Suprapubic skin (tissue), 4 donors: Measurements from ENCODE around the gene TP53BP2. TPM values are rescaled to one million over a fixed set of nuclear protein-coding genes. Genes with fewer than 3 reads are reported as not detected.

Experiments
- DNase-seq, 2 donors: peaks; one replicate each; pipeline ENCODE4 v3.0.0-alpha.2; 2019; ENCODE audit warnings: low spot score in 2 of 2
- H3K27ac ChIP-seq: fragments of 200-600 bp; sonication (generic); one replicate; pipeline ENCODE4 v1.5.1; 2019
- H3K27me3 ChIP-seq: fragments of 200-600 bp; sonication (generic); one replicate; pipeline ENCODE4 v1.5.1; 2019
- H3K36me3 ChIP-seq: fragments of 200-600 bp; sonication (generic); one replicate; pipeline ENCODE4 v1.5.1; 2019
- H3K4me1 ChIP-seq: fragments of 200-600 bp; sonication (generic); one replicate; pipeline ENCODE4 v1.5.1; 2019
- H3K4me3 ChIP-seq: fragments of 200-600 bp; sonication (generic); one replicate; pipeline ENCODE4 v1.5.1; 2019; ENCODE audit warnings: mild to moderate bottlenecking
- H3K9me3 ChIP-seq: fragments of 200-600 bp; sonication (generic); one replicate; pipeline ENCODE4 v1.5.1; 2019
- EP300 ChIP-seq: sonication (generic); formaldehyde crosslinking; IDR thresholded peaks from one replicate; pipeline ENCODE4 v1.6.1; 2017; ENCODE audit warnings: antibody characterized with exemption
- POLR2A ChIP-seq, 2 donors: fragments of 450-650 bp; IDR thresholded peaks; one replicate each; pipeline ENCODE4 v1.6.1; 2017; ENCODE audit warnings: antibody characterized with exemption in 2 of 2, mild to moderate bottlenecking in 2 of 2, moderate library complexity in 2 of 2
- POLR2AphosphoS5 ChIP-seq, 3 donors: sonication (generic); formaldehyde crosslinking; IDR thresholded peaks; one replicate each; pipeline ENCODE4 v1.6.1; 2017; ENCODE audit warnings: antibody characterized with exemption in 3 of 3
- WGBS: methylation state at CpG from one replicate; pipeline ENCODE4 v1.1.5; 2018; 5-methylcytosine and 5-hydroxymethylcytosine counted together
- total RNA-seq, 4 donors: library from RNA; depleted of rRNA; stranded (reverse); fragments of >200 nt; gene quantifications; one replicate each; pipeline ENCODE4 v1.1.0, GENCODE V29; 2016
- TF ChIP-seq, protein P1 (sequence below), 2 donors: fragments of 200-600 bp in 1 of 2; fragments of 450-650 bp in 1 of 2; sonication (generic) in 1 of 2; IDR thresholded peaks; one replicate each; pipeline ENCODE4 v1.5.1; 2016 to 2019; ENCODE audit warnings: antibody characterized with exemption in 2 of 2, mild to moderate bottlenecking in 1 of 2, moderate library complexity in 1 of 2

TP53BP2 gene
- total RNA-seq, 4 donors from 2014 or later = 33.2 to 80.5 (median 55.8) TPM

DNA sequence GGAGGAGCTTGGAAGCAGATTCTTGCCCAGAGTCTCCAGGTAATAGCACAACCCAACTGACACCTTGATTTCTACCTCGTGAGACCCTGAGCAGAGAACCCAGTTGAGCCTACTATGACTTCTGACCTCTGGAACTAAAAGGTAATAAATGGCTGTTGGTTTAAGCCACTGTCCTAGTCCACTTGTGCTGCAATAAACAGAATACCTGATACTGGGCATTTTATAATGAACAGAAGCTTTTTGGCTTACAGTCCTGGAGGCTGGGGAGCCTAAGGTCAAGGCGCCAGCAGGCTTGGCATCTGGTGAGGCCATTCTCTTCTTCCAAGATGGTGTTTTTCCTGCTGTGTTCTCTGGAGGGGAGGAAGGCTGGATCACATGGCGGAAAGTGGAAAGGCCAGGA, 39.9 kb upstream of the TP53BP2 start:
- TF ChIP-seq POLR2A (IDR thresholded peaks at IDR 0.05) (no peak), POLR2AphosphoS5 (IDR thresholded peaks at IDR 0.05) (no peak), EP300 (no peak)
- TF ChIP-seq, protein P1, sequence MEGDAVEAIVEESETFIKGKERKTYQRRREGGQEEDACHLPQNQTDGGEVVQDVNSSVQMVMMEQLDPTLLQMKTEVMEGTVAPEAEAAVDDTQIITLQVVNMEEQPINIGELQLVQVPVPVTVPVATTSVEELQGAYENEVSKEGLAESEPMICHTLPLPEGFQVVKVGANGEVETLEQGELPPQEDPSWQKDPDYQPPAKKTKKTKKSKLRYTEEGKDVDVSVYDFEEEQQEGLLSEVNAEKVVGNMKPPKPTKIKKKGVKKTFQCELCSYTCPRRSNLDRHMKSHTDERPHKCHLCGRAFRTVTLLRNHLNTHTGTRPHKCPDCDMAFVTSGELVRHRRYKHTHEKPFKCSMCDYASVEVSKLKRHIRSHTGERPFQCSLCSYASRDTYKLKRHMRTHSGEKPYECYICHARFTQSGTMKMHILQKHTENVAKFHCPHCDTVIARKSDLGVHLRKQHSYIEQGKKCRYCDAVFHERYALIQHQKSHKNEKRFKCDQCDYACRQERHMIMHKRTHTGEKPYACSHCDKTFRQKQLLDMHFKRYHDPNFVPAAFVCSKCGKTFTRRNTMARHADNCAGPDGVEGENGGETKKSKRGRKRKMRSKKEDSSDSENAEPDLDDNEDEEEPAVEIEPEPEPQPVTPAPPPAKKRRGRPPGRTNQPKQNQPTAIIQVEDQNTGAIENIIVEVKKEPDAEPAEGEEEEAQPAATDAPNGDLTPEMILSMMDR (IDR thresholded peaks at IDR 0.05) = no peak

DNA sequence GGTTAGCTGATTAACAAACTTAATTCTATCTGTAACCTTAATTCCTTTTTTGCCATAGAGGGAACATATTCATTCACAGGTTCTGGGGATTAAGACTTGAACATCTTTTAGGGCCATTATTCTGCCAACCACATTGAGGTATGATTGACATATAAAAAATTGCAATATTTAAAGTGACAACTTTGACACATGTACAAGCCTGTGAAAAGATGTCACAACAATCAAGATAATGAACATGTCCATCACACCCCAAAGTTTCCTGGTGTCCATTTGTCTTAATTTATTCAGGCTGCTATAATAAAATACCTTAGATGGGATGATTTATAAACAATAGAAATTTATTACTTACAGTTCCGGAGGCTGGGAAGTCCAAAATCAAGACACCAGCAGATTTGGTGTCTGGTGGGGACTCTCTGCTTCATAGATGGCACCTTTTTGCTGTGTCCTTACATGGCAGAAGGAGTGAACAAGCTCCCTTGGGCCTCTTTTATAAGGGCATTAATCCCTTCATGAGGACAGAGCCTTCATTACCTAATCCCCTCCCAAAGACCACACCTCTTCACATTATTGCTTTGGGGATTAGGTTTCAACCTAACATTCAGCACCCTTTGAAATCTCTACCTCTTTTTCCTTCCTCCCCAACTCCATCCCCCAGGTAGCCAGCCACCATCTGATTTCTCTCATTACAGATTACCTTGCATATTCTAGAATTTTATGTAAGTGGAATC, 33.0 kb upstream of the TP53BP2 start:
- no peak overlapping the region for H3K27ac ChIP-seq
- no peaks in the 10 kb centered on the region for H3K9me3 ChIP-seq
- H3K27me3 ChIP-seq = no peaks in the 10 kb centered on the region
- H3K4me1 ChIP-seq = no peaks in the 10 kb centered on the region
- H3K4me3 ChIP-seq = no peak overlapping the region
- DNase-seq = no peak
- H3K36me3 ChIP-seq = no peaks in the 10 kb centered on the region
- TF ChIP-seq POLR2AphosphoS5 (IDR thresholded peaks at IDR 0.05) (no peak), POLR2A (IDR thresholded peaks at IDR 0.05) (no peak), EP300 (no peak)
- TF ChIP-seq, protein P1 (IDR thresholded peaks at IDR 0.05) = no peak
- WGBS = 87% methylated on average over 1 of the region's 1 CpG

More for the DNA sequence above, 39.9 kb upstream of the TP53BP2 start:
- WGBS = 96% methylated on average over 3 of the region's 3 CpGs
- Histone ChIP-seq H3K4me1 (no peaks in the 10 kb centered on the region), H3K27me3 (no peaks in the 10 kb centered on the region), H3K4me3 (no peak overlapping the region), H3K27ac (no peak overlapping the region), H3K9me3 (no peaks in the 10 kb centered on the region), H3K36me3 (no peaks in the 10 kb centered on the region)
- DNase-seq = no peak

DNA sequence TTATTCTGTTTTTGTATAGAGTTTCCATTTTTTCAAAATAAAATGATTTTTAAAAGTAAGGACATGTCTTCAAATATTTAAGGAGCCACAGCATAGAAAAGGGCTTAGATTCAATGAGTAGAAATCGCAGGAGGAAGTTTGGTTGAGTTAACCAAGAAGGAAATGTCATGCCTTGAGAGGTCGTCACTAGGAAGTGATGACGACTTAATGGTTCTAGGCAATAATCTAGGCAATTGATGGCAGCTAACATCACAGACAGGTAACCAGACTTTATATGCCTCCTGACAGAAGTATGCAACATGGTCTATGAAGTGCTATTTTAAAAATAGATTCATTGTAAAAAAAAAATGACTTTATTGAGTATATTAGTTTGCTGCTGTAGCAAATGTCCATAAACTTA, 32.1 kb upstream of the TP53BP2 start:
- H3K27ac ChIP-seq = no peak overlapping the region
- no peak for DNase-seq
- TF ChIP-seq EP300 (no peak), POLR2A (IDR thresholded peaks at IDR 0.05) (no peak), POLR2AphosphoS5 (IDR thresholded peaks at IDR 0.05) (no peak)
- TF ChIP-seq, protein P1 (IDR thresholded peaks at IDR 0.05) = no peak

DNA sequence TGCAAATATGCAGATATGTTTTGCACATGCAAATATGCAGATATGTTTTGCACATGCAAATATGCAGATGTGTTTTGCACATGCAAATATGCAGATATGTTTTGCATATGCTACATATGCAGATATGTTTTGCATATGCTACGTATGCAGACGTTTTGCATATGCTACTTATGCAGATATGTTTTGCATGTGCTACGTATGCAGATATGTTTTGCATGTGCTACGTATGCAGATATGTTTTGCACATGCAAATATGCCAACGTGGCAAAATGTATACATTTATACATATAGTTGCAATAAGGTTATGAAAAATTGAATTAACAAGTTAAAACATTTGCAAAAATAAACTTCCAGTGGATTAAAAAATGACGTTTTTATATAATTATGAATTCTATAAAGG, 30.8 kb upstream of the TP53BP2 start:
- 82% methylated on average over 6 of the region's 6 CpGs for WGBS
- DNase-seq = no peak
- Histone ChIP-seq H3K36me3 (no peaks in the 10 kb centered on the region), H3K27me3 (no peaks in the 10 kb centered on the region), H3K9me3 (no peaks in the 10 kb centered on the region), H3K27ac (no peak overlapping the region), H3K4me3 (no peak overlapping the region), H3K4me1 (peaks cover 10% of the 10 kb centered on the region)
- TF ChIP-seq POLR2AphosphoS5 (IDR thresholded peaks at IDR 0.05) = no peak
- TF ChIP-seq POLR2A (IDR thresholded peaks at IDR 0.05) = no peak
- TF ChIP-seq EP300 = no peak
- TF ChIP-seq, protein P1 (IDR thresholded peaks at IDR 0.05) = no peak

More for the DNA sequence above, 32.1 kb upstream of the TP53BP2 start:
- H3K36me3 ChIP-seq = no peaks in the 10 kb centered on the region
- no peaks in the 10 kb centered on the region for H3K27me3 ChIP-seq
- H3K4me3 ChIP-seq = no peak overlapping the region
- H3K9me3 ChIP-seq = no peaks in the 10 kb centered on the region
- WGBS = 78% methylated on average over 3 of the region's 3 CpGs
- H3K4me1 ChIP-seq = peaks cover 4% of the 10 kb centered on the region

DNA sequence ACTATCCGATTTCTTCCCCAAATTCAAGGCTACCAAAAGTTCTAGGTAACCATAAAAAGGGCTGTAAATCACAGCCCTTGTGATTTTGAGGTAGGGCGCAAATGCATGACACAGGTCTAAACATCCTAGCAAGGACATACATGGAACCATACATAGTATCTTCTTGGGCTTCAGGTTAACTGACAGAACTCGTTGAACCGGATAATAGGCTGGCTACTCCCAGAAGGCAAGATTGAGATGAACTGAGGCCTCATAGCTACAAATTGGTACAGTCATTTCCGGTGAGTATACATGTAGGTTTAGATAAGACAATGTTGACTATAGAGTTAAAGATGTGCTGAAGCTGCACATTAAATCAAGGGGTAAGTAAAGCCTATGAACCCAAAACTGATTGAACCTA, 27.3 kb upstream of the TP53BP2 start:
- H3K27me3 ChIP-seq = no peaks in the 10 kb centered on the region
- peaks cover 10% of the 10 kb centered on the region for H3K4me1 ChIP-seq
- no peaks in the 10 kb centered on the region for H3K36me3 ChIP-seq
- 62% methylated on average over 5 of the region's 5 CpGs for WGBS
- no peak for DNase-seq
- H3K9me3 ChIP-seq = no peaks in the 10 kb centered on the region
- H3K4me3 ChIP-seq = no peak overlapping the region
- no peak for TF ChIP-seq POLR2A (IDR thresholded peaks at IDR 0.05)
- TF ChIP-seq EP300 = no peak
- TF ChIP-seq POLR2AphosphoS5 (IDR thresholded peaks at IDR 0.05) = no peak
- TF ChIP-seq, protein P1 (IDR thresholded peaks at IDR 0.05) = no peak
- H3K27ac ChIP-seq = peak overlapping the region; percentile 25
